HepG2 (cell line): ENCODE measurements around the gene ANTXR1. TPM values are rescaled to one million over a fixed set of nuclear protein-coding genes. Genes with fewer than 3 reads are reported as not detected.

Source experiments
- ETV6 ChIP-seq: sonication (generic); formaldehyde crosslinking; conservative IDR thresholded peaks from 2 replicates; pipeline ENCODE4 v1.4.0; 2020; ENCODE audit warnings: missing genetic modification reagents
- FOXO4 ChIP-seq: sonication (generic); formaldehyde crosslinking; conservative IDR thresholded peaks from 2 replicates; pipeline ENCODE4 v1.8.1; 2023; ENCODE audit warnings: missing genetic modification reagents
- HOXA3 ChIP-seq: sonication (generic); formaldehyde crosslinking; IDR thresholded peaks from 2 replicates; pipeline ENCODE4 v1.5.0; 2020; ENCODE audit warnings: missing genetic modification reagents
- LRRFIP1 ChIP-seq: sonication (generic); formaldehyde crosslinking; conservative IDR thresholded peaks from 2 replicates; pipeline ENCODE4 v1.4.0; 2020; ENCODE audit warnings: missing genetic modification reagents
- MAZ ChIP-seq, 2 experiments: sonication (generic) in 1 of 2; formaldehyde crosslinking in 1 of 2; IDR thresholded peaks; 2 replicates each; pipeline versions ENCODE4 v1.5.0 to v1.6.1; 2012 to 2020; ENCODE audit warnings: low read depth in 2 of 2, mild to moderate bottlenecking in 2 of 2, borderline replicate concordance in 1 of 2, improper control_type of control experiment in 1 of 2, low read length in 1 of 2, missing genetic modification reagents in 1 of 2, moderate library complexity in 1 of 2
- SCMH1 ChIP-seq: sonication (generic); formaldehyde crosslinking; IDR thresholded peaks from 2 replicates; pipeline ENCODE4 v1.9.0; 2021; ENCODE audit warnings: missing genetic modification reagents, mild to moderate bottlenecking, borderline replicate concordance
- TSC22D2 ChIP-seq: sonication (generic); formaldehyde crosslinking; IDR thresholded peaks from 2 replicates; pipeline ENCODE4 v1.5.1; 2020; ENCODE audit warnings: missing genetic modification reagents, mild to moderate bottlenecking, borderline replicate concordance
- ZNF879 ChIP-seq: sonication (generic); formaldehyde crosslinking; IDR thresholded peaks from 2 replicates; pipeline ENCODE4 v1.8.1; 2023; ENCODE audit warnings: missing genetic modification reagents
- polyA plus RNA-seq, 8 experiments: library from polyadenylated mRNA; depleted of rRNA in 3 of 8; stranded (reverse) in 7 of 8; unstranded in 1 of 8; fragments of >200 nt; fragmentation: Illumina TruSeq in 4 of 8; extraction: Trizol in 4 of 8; gene quantifications; 2 replicates each; pipeline versions ENCODE4 v1.2.1 to v1.2.3, GENCODE V29; 2011 to 2016; ENCODE audit warnings: low read depth in 4 of 8, missing spikeins in 1 of 8, mixed read lengths in 1 of 8; ENCODE audit not compliant: insufficient read depth in 1 of 8
- total RNA-seq, 5 experiments: library from RNA; depleted of rRNA; stranded (reverse); fragments of >200 nt; fragmentation: Illumina TruSeq; extraction: Trizol; gene quantifications; 2 replicates each; pipeline ENCODE4 v1.2.3, GENCODE V29; 2016; ENCODE audit warnings: low read depth in 1 of 5
- TF ChIP-seq, protein P1 (sequence below), 2 experiments: sonication (generic) in 1 of 2; formaldehyde crosslinking in 1 of 2; IDR thresholded peaks; 2 replicates each; pipeline versions ENCODE4 v1.6.1 to v1.9.0; 2014 to 2022; ENCODE audit warnings: antibody characterized with exemption in 1 of 2, borderline replicate concordance in 1 of 2, inconsistent platforms in 1 of 2, low read depth in 1 of 2, missing genetic modification reagents in 1 of 2

ANTXR1 gene
- total and polyA plus RNA-seq, 2 of the 13 experiments (the other 11 are each of a cell fraction or from before 2014, with no cell fraction given): 4.5 to 12.7 TPM

DNA sequence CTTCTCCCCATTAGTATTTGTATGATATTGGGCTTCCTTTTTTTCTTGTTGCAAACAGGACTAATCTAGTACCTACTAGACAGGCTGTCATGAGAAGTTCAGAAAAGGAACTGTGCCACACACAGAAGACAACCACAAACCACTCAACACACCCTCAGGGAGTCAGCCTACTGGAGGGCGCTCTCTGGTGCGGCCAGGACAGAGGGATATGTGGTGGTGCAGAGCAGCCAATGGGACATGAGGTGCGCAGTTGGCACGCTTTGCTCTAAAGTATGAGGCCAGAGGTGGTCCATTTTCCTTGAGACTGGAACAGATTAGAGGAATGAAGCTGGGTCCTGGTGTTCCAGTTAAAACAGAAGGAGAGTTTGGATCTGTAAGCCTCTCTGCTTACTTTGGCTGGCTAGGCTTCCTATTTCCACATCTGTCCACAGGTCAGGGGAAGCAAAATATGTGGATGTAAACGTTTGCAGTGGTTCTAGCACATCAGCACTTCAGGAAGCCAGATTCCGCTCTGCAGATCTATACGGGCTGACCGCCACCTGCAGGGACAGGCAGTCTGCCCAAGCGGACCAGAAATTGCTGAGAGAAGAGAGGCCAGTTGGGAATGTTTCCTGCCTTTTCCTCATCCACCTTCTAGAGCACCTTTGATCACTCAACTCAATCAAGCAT lies 260.0 kb downstream of the ANTXR1 start (continued):
- TF ChIP-seq FOXO4 (CRISPR knock-in tag): no peak
- TF ChIP-seq, protein P1, sequence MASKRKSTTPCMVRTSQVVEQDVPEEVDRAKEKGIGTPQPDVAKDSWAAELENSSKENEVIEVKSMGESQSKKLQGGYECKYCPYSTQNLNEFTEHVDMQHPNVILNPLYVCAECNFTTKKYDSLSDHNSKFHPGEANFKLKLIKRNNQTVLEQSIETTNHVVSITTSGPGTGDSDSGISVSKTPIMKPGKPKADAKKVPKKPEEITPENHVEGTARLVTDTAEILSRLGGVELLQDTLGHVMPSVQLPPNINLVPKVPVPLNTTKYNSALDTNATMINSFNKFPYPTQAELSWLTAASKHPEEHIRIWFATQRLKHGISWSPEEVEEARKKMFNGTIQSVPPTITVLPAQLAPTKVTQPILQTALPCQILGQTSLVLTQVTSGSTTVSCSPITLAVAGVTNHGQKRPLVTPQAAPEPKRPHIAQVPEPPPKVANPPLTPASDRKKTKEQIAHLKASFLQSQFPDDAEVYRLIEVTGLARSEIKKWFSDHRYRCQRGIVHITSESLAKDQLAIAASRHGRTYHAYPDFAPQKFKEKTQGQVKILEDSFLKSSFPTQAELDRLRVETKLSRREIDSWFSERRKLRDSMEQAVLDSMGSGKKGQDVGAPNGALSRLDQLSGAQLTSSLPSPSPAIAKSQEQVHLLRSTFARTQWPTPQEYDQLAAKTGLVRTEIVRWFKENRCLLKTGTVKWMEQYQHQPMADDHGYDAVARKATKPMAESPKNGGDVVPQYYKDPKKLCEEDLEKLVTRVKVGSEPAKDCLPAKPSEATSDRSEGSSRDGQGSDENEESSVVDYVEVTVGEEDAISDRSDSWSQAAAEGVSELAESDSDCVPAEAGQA (IDR thresholded peaks at IDR 0.05; ENCODE audit: low read depth): no peak
- TF ChIP-seq, protein P1 (CRISPR knock-in tag; IDR thresholded peaks at IDR 0.05; ENCODE audit: borderline replicate concordance): no peak
- TF ChIP-seq MAZ (IDR thresholded peaks at IDR 0.05; ENCODE audit: borderline replicate concordance, low read depth, low read length): no peak
- 0 out of 2 replicates have a peak, but pooled peaks have one; percentile 36 for TF ChIP-seq MAZ (CRISPR knock-in tag; IDR thresholded peaks at IDR 0.05; ENCODE audit: low read depth)
- 0 out of 2 replicates have a peak, but pooled peaks have one; percentile 50 for TF ChIP-seq HOXA3 (CRISPR knock-in tag)
- TF ChIP-seq TSC22D2 (CRISPR knock-in tag): peak; percentile 83; the same call in 1 of the 2 replicates
- TF ChIP-seq ZNF879 (CRISPR knock-in tag): no peak
- no peak for TF ChIP-seq ETV6 (CRISPR knock-in tag)
- no peak for TF ChIP-seq SCMH1 (CRISPR knock-in tag)
- no peak for TF ChIP-seq LRRFIP1 (CRISPR knock-in tag)
